ENCODE measurements around the gene GNB3. TPM values are rescaled to one million over a fixed set of nuclear protein-coding genes. Genes with fewer than 3 reads are reported as not detected.

GNB3 gene
- total RNA-seq, 4 donors from 2014 or later = 0.17 to 1.2 (median 0.52) TPM; not detected in 1

DNA sequence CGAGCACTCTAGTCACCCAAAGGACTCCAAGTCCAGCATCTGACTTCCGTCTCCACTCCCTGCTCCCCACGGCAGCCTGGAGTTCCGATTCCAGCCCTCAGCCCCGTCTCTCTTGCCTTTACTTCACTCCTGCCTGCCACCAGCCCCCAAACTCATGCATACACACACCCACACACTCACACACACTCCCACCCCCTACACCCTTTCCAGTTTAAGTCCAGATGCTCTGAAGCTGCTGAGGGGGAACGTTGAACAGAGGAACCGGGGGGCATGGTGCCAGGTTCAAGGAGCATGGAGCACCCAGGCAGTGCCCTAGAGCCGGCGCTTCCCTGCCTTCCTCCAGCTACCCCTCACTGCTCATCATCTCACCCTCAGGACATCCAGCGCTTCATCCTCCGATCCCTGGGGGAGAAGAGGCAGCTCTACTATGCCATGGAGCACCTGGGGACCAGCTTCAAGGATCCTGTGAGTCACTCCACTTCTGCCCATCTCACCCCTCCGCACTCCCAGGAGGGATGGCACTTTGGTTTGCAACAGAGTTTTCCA lies 9.2 kb upstream of the GNB3 start:
- intact Hi-C loops (cut with DNase I; ENCODE audit: low total_unique reads) = no loop called here
- TF ChIP-seq CTCF (IDR thresholded peaks at IDR 0.05) (no peak), POLR2A (IDR thresholded peaks at IDR 0.05) (no peak)
- no peak for DNase-seq (ENCODE audit: low spot score in 2 of 2)
- WGBS, 2 donors = 84 to 93% methylated on average over 12 of the region's 12 CpGs
- no peak overlapping the region for H3K4me3 ChIP-seq (ENCODE audit: low read depth, poor library complexity, severe bottlenecking)

- TF ChIP-seq POLR2A (IDR thresholded peaks at IDR 0.05) (no peak), CTCF (IDR thresholded peaks at IDR 0.05) (no peak)
- no peak overlapping the region for H3K4me3 ChIP-seq (ENCODE audit: low read depth, poor library complexity, severe bottlenecking)
- intact Hi-C loops (cut with DNase I; ENCODE audit: low total_unique reads) = no loop called here
- WGBS, 2 donors = 89 to 95% methylated on average over 4 of the region's 4 CpGs
- no peak for DNase-seq (ENCODE audit: low spot score in 2 of 2)
These were observed 8.6 kb upstream of the GNB3 start for GRCh38 chr12:6832125-6832524.

DNA sequence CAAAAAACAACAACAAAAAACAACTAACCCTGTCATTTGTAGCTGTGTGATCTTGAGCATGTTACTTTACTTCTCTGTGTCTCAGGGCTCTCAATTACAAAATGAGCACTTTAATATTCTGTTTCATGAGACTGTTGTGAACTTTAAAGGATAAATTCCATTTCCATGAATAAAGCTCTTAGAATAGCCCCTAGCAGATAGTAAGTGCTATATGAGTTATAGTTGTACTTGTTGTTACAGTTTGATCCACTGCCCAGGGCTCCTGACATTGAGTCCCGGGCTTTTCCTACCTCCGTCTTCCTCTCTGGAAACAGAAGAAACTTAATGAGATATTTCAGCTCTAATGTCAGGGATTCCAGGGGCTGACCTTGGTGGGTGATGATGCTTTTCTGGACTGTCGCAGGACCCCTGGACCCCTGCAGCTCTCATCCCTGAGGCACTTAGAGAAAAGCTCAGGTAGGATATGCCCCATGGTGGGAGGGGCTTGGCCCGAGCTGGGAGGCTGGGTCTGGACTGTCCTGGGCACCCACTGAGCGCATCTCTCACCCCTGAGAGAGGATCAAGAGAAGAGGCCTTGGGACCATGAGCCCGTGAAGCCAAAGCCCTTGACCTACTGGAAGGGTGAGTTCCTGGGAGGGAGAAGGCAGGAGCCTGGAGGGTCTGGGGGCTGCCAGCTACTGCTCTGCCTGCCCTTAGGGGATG lies 7.4 kb upstream of the GNB3 start:
- WGBS, 2 donors = 82 to 88% methylated on average over 4 to 6 of the region's 6 CpGs
- intact Hi-C loops (cut with DNase I; ENCODE audit: low total_unique reads) = no loop called here
- no peak overlapping the region for H3K4me3 ChIP-seq (ENCODE audit: low read depth, poor library complexity, severe bottlenecking)
- no peak for TF ChIP-seq CTCF (IDR thresholded peaks at IDR 0.05)
- no peak for DNase-seq (ENCODE audit: low spot score in 2 of 2)

- no peak for TF ChIP-seq POLR2A (IDR thresholded peaks at IDR 0.05)
- TF ChIP-seq CTCF (IDR thresholded peaks at IDR 0.05) = no peak
- no peak overlapping the region for H3K4me3 ChIP-seq (ENCODE audit: low read depth, poor library complexity, severe bottlenecking)
- no peak for DNase-seq (ENCODE audit: low spot score in 2 of 2)
- intact Hi-C loops (cut with DNase I; ENCODE audit: low total_unique reads) = no loop called here
- 52 to 64% methylated on average over 1 of the region's 1 CpG for WGBS, 2 donors
These were observed 6.5 kb upstream of the GNB3 start for GRCh38 chr12:6834254-6834653.

- 76 to 90% methylated on average over 5 of the region's 5 CpGs for WGBS, 2 donors
- intact Hi-C loops (cut with DNase I; ENCODE audit: low total_unique reads) = no loop called here
- H3K4me3 ChIP-seq (ENCODE audit: low read depth, poor library complexity, severe bottlenecking) = no peak overlapping the region
- DNase-seq (ENCODE audit: low spot score in 2 of 2) = no peak
- TF ChIP-seq POLR2A (IDR thresholded peaks at IDR 0.05) (no peak), CTCF (IDR thresholded peaks at IDR 0.05) (no peak)
These were observed 5.9 kb upstream of the GNB3 start for GRCh38 chr12:6834873-6835272.

DNA sequence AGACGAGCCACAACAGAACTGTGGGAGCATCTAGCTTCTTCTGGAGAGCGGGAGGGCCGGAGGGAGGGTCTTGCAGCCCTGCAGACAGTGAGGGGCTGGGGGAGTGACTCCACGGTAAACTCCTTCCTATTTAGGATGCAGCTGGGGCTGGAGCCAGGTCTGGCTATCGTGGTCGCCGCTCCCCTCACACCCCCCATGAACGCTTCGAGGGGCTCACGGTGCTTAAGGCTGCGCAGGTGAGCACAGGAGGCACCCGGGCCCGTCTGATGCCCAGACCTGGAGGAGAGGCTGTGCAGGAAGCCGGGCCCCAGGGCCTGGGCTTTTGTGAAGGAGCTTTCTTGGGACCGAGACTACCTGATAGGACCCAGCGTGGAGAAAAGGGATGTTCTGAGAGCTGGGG lies 3.9 kb upstream of the GNB3 start:
- no peak for DNase-seq (ENCODE audit: low spot score in 2 of 2)
- intact Hi-C loops (cut with DNase I; ENCODE audit: low total_unique reads) = no loop called here
- H3K4me3 ChIP-seq (ENCODE audit: low read depth, poor library complexity, severe bottlenecking) = no peak overlapping the region
- 79 to 86% methylated on average over 9 to 16 of the region's 16 CpGs for WGBS, 2 donors
- TF ChIP-seq CTCF (IDR thresholded peaks at IDR 0.05) (no peak), POLR2A (IDR thresholded peaks at IDR 0.05) (no peak)

All from lower leg skin (tissue), 4 donors.